DND-41 (cell line): ENCODE data around the gene ALAS1.

Experiments
- CTCF ChIP-seq: IDR thresholded peaks from 2 replicates; pipeline ENCODE4 v1.5.1; 2012; ENCODE audit warnings: borderline replicate concordance, low read length, moderate library complexity, mild to moderate bottlenecking; ENCODE audit not compliant: poor library complexity, severe bottlenecking; ENCODE audit errors: extremely low read depth
- EZH2 ChIP-seq: IDR thresholded peaks from 3 replicates; pipeline ENCODE4 v1.6.1; 2012; ENCODE audit warnings: borderline replicate concordance, low read depth, mild to moderate bottlenecking, moderate library complexity, low read length, inconsistent platforms; ENCODE audit not compliant: severe bottlenecking

- no peak for TF ChIP-seq CTCF
- no peak for TF ChIP-seq EZH2
These were observed 12.6 kb downstream of the ALAS1 start for GRCh38 chr3:52210550-52211046.
